NCI-H1417 (cell line): Measurements from ENCODE around the gene DTYMK.

ENCODE experiments used
- DNase-seq, 3 experiments: peaks; one replicate each; lab custom pipeline; 2025; lab: John Stamatoyannopoulos, UW

DTYMK gene

DNA sequence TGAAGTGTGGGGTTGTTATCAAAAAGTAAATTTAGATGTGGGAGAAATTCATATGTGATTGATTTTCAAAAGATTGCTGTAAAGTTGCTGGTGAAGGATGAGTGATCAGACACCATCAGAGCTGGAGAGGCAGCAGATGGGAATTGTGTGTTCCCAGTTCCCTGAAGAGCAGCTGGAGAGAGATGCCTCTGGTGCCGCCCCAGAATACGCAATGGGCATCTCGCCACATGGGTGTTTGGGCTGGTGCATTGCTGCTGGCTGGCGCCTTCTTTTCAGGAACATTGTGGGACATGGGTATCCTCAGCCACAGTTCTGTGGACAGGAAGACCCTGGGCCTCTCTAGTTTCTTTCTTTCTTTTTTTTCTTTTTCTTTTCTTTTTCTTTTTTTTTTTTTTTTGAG lies 37.2 kb downstream of the DTYMK start:
- DNase-seq = no peak

DNA sequence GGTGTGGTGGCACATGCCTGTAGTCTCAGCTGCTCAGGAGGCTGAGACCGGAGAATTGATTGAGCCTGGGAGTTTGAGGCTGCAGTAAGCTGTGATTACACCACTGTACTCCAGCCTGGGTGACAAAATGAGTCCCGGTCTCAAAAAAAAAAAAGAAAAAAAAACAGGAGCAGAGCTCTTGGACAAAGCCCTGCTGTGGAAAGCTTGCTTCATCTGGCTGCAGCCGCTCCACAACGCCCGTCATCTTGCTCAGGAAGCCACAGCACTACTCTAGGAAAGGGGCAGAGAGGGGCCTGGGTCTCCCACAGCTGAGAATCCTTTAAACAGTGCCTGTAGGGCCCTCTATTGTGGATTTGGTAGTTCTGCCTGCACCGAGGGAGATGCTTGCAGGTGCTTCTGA lies 38.2 kb downstream of the DTYMK start:
- no peak for DNase-seq

GRCh38 chr2:241645915-241646645 lies 40.5 kb downstream of the DTYMK start:
- DNase-seq = no peak

DNA sequence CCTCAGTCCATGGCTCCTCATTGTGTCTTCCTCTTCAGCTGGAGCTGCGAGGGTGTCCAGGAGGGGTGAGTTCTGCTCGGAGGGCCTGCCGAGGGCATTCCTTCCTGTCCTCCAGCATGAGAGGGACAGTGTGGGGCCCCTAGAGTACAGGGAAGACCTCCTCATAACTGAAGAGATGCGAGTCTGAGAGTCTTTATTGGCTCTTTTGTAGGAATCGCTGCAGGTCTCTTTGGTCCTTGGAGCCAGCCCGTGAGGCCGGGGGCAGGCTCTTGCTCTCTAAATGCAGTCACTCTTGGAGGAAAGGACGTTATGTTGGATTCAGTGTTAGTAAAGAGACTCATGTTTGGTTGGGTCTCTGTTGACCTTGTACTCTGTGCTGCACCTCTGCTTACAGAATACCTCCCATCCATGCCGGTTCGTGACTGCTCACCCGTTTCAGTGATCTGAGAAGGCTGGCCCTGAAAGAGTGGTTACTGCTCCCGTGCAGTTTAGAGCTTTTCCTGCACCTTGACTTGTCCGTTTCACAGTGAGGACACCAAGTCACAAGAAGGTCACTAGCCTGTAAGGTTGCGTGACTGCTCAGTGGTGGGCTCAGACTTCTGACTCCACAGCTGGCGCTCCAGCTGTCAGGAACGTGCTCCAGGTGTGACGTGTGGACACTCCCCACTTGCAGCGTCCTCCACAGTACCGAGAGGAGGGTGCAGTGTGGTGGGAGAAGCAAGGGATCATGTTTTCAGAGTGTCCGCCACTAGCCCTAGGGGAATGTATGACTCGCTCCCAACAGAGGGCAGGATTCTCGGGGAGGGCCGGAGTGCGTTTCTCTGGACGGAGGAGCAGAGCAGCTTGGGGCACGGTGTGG lies 41.3 kb downstream of the DTYMK start:
- no peak for DNase-seq

DNA sequence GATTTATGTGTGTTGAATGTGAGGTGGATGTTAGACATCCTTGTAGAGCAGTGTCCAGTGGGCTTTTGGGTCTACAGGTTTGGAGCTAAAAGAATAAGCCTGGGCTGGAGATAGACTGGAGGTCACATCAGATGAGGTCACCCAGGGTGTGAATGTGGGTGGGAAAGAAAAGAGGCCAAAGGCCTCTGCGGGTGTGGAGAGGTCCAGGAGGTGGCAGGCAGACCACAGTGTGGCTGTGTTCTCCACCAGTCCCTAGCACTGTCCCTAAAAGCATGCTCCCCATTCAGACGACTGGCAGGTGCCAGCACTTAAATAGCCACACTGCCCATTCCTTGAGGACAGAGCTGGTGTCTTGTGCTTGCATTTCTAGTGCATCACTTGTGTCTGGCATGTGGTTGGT lies 45.0 kb downstream of the DTYMK start:
- DNase-seq = no peak

DNA sequence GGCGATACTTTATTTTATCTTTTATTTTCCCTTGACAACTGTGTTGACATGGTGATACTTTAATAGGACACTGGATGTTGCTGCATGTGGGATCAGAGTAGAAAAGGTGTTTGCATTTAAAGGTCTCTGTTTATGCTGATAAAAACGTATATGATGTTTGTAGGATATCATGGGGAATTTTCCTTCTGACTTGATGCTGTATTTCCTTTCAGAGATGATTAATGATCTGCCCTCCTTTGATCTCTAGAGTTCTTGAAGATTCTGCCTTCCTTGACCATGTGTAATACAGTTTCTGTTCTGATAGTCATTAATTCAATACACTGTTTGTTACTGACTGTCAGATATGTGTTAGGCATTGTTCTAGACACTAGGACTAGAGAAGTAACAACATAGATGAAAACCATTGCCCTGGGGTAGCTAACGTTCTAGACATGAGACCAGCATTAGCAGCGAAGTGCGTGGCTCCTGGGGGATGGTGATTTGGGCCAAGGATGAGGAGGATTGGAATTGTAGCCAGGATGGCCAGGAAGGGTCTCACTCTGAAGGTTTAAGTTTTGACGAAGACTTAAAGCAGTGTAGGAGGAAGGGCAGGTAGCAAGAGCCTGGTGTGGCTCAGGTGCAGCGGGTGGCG lies 46.3 kb downstream of the DTYMK start:
- DNase-seq = no peak

DNA sequence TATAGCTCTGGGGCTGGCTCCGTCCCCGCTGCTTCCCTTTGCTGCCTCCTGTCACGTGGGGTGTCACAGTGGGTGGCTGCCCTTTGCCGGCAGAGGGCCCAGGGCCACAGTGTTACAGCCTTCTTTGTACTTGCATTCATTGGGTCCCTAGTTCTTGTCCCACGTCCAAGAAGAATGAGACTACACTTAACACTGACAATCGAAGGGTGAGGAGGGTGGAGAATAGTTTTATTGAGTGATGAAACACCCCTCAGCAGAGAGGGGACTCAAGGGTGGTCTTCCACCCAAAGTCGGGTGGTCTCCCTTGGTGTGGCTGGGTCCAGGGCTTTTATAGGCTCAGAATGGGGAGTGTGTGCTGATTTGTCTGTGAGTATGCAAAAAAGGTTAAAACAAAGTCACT lies 47.2 kb downstream of the DTYMK start:
- DNase-seq = no peak

- no peak for DNase-seq
These were observed 47.7 kb downstream of the DTYMK start for GRCh38 chr2:241638940-241639339.

DNA sequence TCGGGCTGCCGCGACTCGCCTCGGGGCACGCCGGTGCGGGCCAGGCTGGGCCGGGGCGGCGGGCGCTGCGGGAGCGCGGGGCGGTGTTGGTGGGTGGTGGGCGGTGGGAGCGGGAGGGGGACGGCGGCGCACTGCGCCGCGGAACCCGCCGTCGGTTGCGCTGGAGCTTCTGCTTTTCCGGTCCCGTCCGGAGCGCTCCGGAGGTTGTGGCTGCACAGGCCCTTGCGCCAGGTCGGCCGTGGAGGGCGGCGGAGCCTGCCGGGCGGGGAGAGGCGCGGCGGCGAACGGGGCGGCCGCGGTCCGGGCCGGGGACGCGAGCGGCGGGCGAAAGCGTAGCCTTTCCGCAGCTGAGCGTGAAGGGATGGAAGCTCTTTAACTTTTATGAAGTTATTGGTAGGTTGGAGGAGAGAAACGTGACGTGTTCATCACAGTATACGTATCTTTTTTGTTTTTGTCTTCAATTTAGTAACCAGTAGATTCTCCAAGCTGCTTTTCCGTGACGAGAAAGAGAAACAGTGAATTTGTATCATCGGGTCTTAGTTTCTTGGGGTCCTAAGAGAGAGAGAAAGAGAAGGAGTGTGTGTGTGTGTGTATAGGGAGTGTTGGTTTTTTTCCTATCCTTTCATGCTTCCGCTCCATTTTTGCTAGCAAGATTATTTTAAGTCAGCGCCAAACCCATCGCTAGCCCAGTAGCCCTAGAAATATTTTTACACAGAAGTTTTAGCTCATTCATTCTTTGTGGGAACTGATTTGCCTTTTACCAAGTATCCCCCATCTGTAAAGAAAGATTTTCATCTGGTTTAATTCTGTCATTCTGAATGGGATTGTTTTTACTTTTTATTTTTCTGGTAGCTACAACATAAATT lies 48.6 kb downstream of the DTYMK start:
- DNase-seq = peak in 1 of 3 experiments; percentile 18

- peak; percentile 79 to 92 (median 91) for DNase-seq
These were observed 49.4 kb downstream of the DTYMK start, which contains the start of the genes ATG4B and THAP4 for GRCh38 chr2:241637018-241637794. TSS of gene ATG4B (plus strand) at chr2:241637693. CDS start at chr2:241637715, 22 bp downstream. TSS of gene THAP4 (minus strand) at chr2:241637158. CDS start at chr2:241637017, 141 bp downstream.

- peak; percentile 3 to 55 (median 44) for DNase-seq
These were observed 50.2 kb downstream of the DTYMK start for GRCh38 chr2:241636182-241637017.

DNA sequence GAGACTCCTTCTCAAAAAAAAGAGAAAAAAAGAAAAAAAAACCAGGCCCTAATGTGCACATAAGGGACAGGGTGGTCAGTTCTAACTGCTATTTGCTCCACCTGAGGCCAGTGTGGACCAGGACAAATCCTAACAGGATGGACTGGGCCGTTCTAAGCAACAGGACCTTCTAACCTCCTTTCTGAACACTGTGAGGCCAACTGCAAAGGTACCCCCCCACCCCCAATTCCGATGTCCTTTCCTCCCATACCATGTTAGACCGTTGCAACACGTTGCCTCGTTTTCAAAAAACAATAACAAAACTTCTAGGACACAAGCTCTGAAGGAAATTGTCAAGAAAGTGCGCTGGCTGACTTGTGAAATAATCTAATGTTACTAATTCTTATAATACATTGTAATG lies 50.9 kb downstream of the DTYMK start:
- no peak for DNase-seq

- DNase-seq = no peak
These were observed 53.1 kb downstream of the DTYMK start for GRCh38 chr2:241633561-241633960.

DNA sequence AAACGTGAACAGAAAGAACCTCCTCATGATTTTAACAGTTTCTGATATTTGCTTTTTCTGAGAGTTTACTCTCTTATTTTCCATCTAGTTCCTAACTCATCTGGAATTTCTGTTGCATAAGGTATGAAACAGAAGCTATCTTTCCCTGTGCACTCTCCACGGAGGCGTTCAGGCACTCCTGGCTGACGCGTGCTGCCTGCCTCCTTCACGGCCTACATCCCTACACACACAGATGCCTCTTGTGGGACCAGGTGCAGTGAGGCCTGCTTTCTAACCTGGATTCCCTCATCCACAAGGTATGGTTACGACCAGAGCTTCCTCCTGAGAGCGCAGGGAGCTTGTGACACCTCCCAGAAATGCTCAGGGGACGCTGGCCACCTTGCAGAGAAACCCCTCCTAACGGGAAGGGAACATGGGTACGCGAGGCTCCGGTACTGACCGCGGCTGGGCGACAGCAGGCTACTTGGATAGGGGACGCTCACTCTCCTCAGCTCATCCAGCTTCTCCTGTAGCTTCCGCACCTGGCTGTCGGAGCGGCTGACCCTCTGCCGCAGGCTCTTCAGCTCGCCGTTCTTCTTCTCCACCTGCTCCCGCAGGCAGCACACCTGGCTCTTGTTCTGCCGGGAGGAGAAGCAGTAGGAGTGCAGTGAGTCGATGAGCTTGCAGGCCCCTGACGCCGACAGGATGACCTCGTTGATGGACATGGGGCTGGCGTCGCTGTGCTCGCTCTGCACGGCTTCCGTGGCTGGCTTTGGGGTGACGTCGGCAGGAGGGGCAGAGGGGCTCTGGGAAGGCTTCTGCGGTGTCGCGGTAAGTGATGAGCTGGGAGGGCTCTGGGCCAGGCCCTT lies 53.9 kb downstream of the DTYMK start:
- peak in 2 of 3 experiments; percentile 8 to 52 for DNase-seq

DNA sequence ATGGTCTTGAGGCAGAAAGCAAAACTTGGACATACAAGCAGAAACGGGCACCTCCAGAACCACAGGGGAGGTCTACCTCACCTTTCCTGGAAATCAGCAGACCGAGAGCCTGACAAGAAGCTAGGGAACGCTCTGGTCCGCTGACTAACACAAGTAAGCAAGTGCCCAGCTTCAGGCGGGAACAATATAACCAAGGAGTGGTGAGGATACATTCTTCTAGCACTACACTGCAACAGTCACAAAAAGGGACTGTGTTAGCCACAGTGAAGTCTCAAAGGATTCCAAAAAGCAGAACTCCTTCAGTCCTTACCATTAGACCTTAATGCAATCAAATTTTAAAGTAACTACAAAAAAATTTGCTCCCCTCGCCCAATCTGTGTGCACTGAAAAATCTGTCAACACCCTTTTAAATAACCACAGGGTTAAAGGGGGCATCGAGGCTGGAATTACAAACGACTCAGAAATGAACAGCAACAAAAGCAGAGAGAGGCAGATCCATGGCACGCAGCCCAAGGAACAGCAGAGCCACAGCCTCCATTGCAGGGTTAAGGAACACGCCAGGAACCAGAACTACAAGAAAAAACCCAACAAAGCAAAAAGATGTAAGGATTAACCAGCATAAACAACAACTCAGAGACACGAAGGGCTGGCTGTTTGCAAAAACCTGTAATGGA lies 56.7 kb downstream of the DTYMK start:
- DNase-seq = no peak

GRCh38 chr2:241627675-241628074 lies 58.9 kb downstream of the DTYMK start:
- no peak for DNase-seq
